ENCODE results near the gene RELA.

DNA sequence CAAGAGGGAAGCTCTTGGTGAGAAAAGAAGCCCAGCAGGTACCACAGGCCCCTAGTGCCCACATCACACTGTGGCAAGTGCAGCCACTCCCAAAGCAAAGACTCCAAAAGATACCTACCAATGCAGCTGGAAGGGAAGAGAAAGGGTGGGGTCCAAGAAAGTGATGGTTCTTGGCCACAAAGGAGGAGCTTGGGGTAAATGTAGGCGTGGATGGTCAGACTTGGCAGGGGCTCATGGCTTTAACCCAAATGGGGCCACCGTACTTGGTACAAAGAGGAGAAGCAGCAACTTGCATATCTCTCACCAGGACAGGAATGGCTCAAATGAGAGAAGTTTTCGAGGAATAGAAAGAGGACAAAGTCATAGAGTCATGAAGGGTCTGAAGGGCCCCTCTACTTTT is 53.5 kb downstream of the RELA start:
- TF ChIP-seq, protein P1, sequence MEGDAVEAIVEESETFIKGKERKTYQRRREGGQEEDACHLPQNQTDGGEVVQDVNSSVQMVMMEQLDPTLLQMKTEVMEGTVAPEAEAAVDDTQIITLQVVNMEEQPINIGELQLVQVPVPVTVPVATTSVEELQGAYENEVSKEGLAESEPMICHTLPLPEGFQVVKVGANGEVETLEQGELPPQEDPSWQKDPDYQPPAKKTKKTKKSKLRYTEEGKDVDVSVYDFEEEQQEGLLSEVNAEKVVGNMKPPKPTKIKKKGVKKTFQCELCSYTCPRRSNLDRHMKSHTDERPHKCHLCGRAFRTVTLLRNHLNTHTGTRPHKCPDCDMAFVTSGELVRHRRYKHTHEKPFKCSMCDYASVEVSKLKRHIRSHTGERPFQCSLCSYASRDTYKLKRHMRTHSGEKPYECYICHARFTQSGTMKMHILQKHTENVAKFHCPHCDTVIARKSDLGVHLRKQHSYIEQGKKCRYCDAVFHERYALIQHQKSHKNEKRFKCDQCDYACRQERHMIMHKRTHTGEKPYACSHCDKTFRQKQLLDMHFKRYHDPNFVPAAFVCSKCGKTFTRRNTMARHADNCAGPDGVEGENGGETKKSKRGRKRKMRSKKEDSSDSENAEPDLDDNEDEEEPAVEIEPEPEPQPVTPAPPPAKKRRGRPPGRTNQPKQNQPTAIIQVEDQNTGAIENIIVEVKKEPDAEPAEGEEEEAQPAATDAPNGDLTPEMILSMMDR (IDR thresholded peaks at IDR 0.05; ENCODE audit: low read depth, low read length): no peak
- no peak for TF ChIP-seq EZH2phosphoT487 (IDR thresholded peaks at IDR 0.05; ENCODE audit: low read depth)
